Fibroblast of villous mesenchyme (primary cell): Measurements from ENCODE around the gene FAM13A. TPM values are rescaled to one million over a fixed set of nuclear protein-coding genes. Genes with fewer than 3 reads are reported as not detected.

Experiments
- DNase-seq: peaks from one replicate; pipeline ENCODE4 v3.0.0-alpha.2; 2010; ENCODE audit warnings: low read depth
- H3K4me3 ChIP-seq: 2 replicates; pipeline ENCODE4 v1.5.1; 2011; ENCODE audit warnings: low read depth, mild to moderate bottlenecking, low read length
- CTCF ChIP-seq: IDR thresholded peaks from 2 replicates; pipeline ENCODE4 v1.5.1; 2012; ENCODE audit warnings: low read depth, mild to moderate bottlenecking, low read length; ENCODE audit not compliant: insufficient read depth
- total RNA-seq: library from RNA; depleted of rRNA; stranded (reverse); fragments of >200 nt; gene quantifications from 2 replicates; pipeline ENCODE4 v1.2.3, GENCODE V29; 2012

FAM13A gene
- total RNA-seq, 1 donor, result 34.1 TPM

GRCh38 chr4:88754796-88755195 lies 302.2 kb downstream of the FAM13A start:
- no peak for TF ChIP-seq CTCF

GRCh38 chr4:88753658-88754571 lies 303.1 kb downstream of the FAM13A start:
- no peak overlapping the region for H3K4me3 ChIP-seq
- DNase-seq, result no peak
- no peak for TF ChIP-seq CTCF

More at GRCh38 chr4:88754796-88755195, 302.2 kb downstream of the FAM13A start:
- H3K4me3 ChIP-seq, result no peak overlapping the region
- no peak for DNase-seq

GRCh38 chr4:88752754-88753153 lies 304.2 kb downstream of the FAM13A start:
- no peak for TF ChIP-seq CTCF
- no peak overlapping the region for H3K4me3 ChIP-seq
- no peak for DNase-seq

- DNase-seq, result no peak
- no peak for TF ChIP-seq CTCF
These were observed 304.9 kb downstream of the FAM13A start for GRCh38 chr4:88752076-88752463.

GRCh38 chr4:88751258-88752075 lies 305.5 kb downstream of the FAM13A start:
- H3K4me3 ChIP-seq, result no peak overlapping the region
- TF ChIP-seq CTCF, result no peak
- DNase-seq, result no peak

More at GRCh38 chr4:88752076-88752463, 304.9 kb downstream of the FAM13A start:
- no peak overlapping the region for H3K4me3 ChIP-seq

- no peak for DNase-seq
- no peak for TF ChIP-seq CTCF
These were observed 306.6 kb downstream of the FAM13A start for GRCh38 chr4:88750369-88750768.

More at GRCh38 chr4:88750369-88750768, 306.6 kb downstream of the FAM13A start:
- no peak overlapping the region for H3K4me3 ChIP-seq
